Tongue (tissue), 2 donors: ENCODE measurements around the gene SERPINB10. TPM values are rescaled to one million over a fixed set of nuclear protein-coding genes. Genes with fewer than 3 reads are reported as not detected.
"Not testable (repeated sequence)": the region's sequence is repeated elsewhere in the genome, so short reads cannot be mapped to it uniquely, and the experiment has no call there.

ENCODE experiments used
- DNase-seq: peaks from one replicate; pipeline ENCODE4 v3.0.0-alpha.2; 2015
- total RNA-seq: library from RNA; depleted of rRNA; stranded (reverse); fragments of >200 nt; gene quantifications from one replicate; pipeline ENCODE4 v1.2.3, GENCODE V29; 2014

The SERPINB10 gene
- total RNA-seq, 1 donor from 2014 or later, result 7.0 TPM

GRCh38 chr18:63894106-63894772 is 13.5 kb upstream of the SERPINB10 start:
- DNase-seq, result no peak

- DNase-seq, result no peak
These were observed 12.6 kb upstream of the SERPINB10 start for GRCh38 chr18:63895190-63895589.

GRCh38 chr18:63897072-63897471 is 10.7 kb upstream of the SERPINB10 start:
- DNase-seq, result no peak

- DNase-seq, result no peak
These were observed 8.6 kb upstream of the SERPINB10 start for GRCh38 chr18:63899206-63899605.

- no peak for DNase-seq
These were observed 3.7 kb upstream of the SERPINB10 start for GRCh38 chr18:63903851-63904570.

GRCh38 chr18:63904694-63905093 is 3.1 kb upstream of the SERPINB10 start:
- DNase-seq, result no peak

- DNase-seq, result no peak
These were observed 2.4 kb upstream of the SERPINB10 start for GRCh38 chr18:63905361-63905760.

- DNase-seq, result no peak
These were observed 1.7 kb upstream of the SERPINB10 start for GRCh38 chr18:63906056-63906455.

GRCh38 chr18:63908858-63909257 is 1.1 kb downstream of the SERPINB10 start:
- no peak for DNase-seq

GRCh38 chr18:63909870-63910269 is 2.1 kb downstream of the SERPINB10 start:
- peak; percentile 17 for DNase-seq

GRCh38 chr18:63917817-63918216 is 10.1 kb downstream of the SERPINB10 start:
- DNase-seq, result no peak

GRCh38 chr18:63922049-63922448 is 14.3 kb downstream of the SERPINB10 start:
- no peak for DNase-seq

- DNase-seq, result no peak
These were observed 16.8 kb downstream of the SERPINB10 start for GRCh38 chr18:63924551-63924950.

- no peak for DNase-seq
These were observed 20.6 kb downstream of the SERPINB10 start for GRCh38 chr18:63928331-63928730.

- not testable (repeated sequence) for DNase-seq
These were observed 21.6 kb downstream of the SERPINB10 start for GRCh38 chr18:63929369-63929768.

GRCh38 chr18:63930773-63931354 is 23.1 kb downstream of the SERPINB10 start:
- DNase-seq, result no peak

- DNase-seq, result peak; percentile 84
These were observed 28.6 kb downstream of the SERPINB10 start for GRCh38 chr18:63936156-63936931.

- peak; percentile 2 for DNase-seq
These were observed 29.2 kb downstream of the SERPINB10 start for GRCh38 chr18:63936932-63937393.

GRCh38 chr18:63940008-63940407 is 32.2 kb downstream of the SERPINB10 start:
- no peak for DNase-seq

GRCh38 chr18:63940543-63941050 is 32.8 kb downstream of the SERPINB10 start:
- DNase-seq, result not testable (repeated sequence)

GRCh38 chr18:63947051-63947790 is 39.5 kb downstream of the SERPINB10 start:
- DNase-seq, result no peak
